C4-2B (cell line): ENCODE measurements around the gene YIPF6.

ENCODE experiments used
- H3K27ac ChIP-seq: fragments of 450-650 bp; 2 replicates; pipeline ENCODE4 v1.5.1; 2017
- CTCF ChIP-seq: fragments of 450-650 bp; conservative IDR thresholded peaks from 2 replicates; pipeline ENCODE4 v1.5.1; 2017; ENCODE audit warnings: mild to moderate bottlenecking
- ZFX ChIP-seq: fragments of 450-650 bp; IDR thresholded peaks from 2 replicates; pipeline ENCODE4 v1.6.1; 2017

Gene YIPF6

GRCh38 chrX:68498508-68499379, at the start of gene YIPF6:
TSS of gene YIPF6 (plus strand) at chrX:68499051. CDS start at chrX:68499067, 16 bp downstream.
- TF ChIP-seq ZFX (no peak), CTCF (no peak)
- H3K27ac ChIP-seq = peak within 1 kb of the TSS; percentile 98

- H3K27ac ChIP-seq = peak overlapping the region; percentile 50; the same call in 1 of the 2 replicates
Observed at GRCh38 chrX:68451720-68452119, 47.1 kb upstream of the YIPF6 start.

GRCh38 chrX:68454476-68455150, 44.2 kb upstream of the YIPF6 start:
- peak overlapping the region; percentile 93 for H3K27ac ChIP-seq
- TF ChIP-seq ZFX (no peak), CTCF (no peak)

More at GRCh38 chrX:68451720-68452119, 47.1 kb upstream of the YIPF6 start:
- TF ChIP-seq ZFX = no peak

- no peak for TF ChIP-seq ZFX
- no peak for TF ChIP-seq CTCF
Observed at GRCh38 chrX:68455151-68455510, 43.7 kb upstream of the YIPF6 start.

GRCh38 chrX:68461093-68461492, 37.8 kb upstream of the YIPF6 start:
- no peak for TF ChIP-seq ZFX
- TF ChIP-seq CTCF = no peak
- H3K27ac ChIP-seq = no peak overlapping the region

More at GRCh38 chrX:68455151-68455510, 43.7 kb upstream of the YIPF6 start:
- peak overlapping the region; percentile 93 for H3K27ac ChIP-seq

- no peak overlapping the region for H3K27ac ChIP-seq
- no peak for TF ChIP-seq ZFX
- no peak for TF ChIP-seq CTCF
Observed at GRCh38 chrX:68461576-68461975, 37.3 kb upstream of the YIPF6 start.

GRCh38 chrX:68462197-68462596, 36.7 kb upstream of the YIPF6 start:
- H3K27ac ChIP-seq = no peak overlapping the region
- TF ChIP-seq ZFX (no peak), CTCF (no peak)
